K562 (cell line): Measurements from ENCODE around the gene NTM. TPM values are rescaled to one million over a fixed set of nuclear protein-coding genes. Genes with fewer than 3 reads are reported as not detected.
A peak's percentile ranks its signal among the peaks of the same experiment; 100 is the strongest.

Source experiments
- ATAC-seq: fragments of 200-7000 bp; cut with Tn5 transposase; 3 replicates; pipeline ENCODE4 v1.9.1; 2020; ENCODE audit warnings: moderate library complexity
- BruUV-seq: library from RNA; stranded (reverse); fragments of 400-500 nt; replicated peaks from 2 replicates; lab custom pipeline; 2021; lab: Mats Ljungman, UMichigan
- CTCF ChIA-PET: fragments of 300-600 bp; formaldehyde crosslinking; extraction: SDS; loops from one replicate; lab custom pipeline; 2021; ENCODE audit warnings: low intra/inter-chr PET ratio; lab: Yijun Ruan, JAX
- POLR2A ChIA-PET: fragments of 300-600, 350-650 bp; sonication (Branson Sonifier 250); formaldehyde crosslinking; extraction: SDS; loops from one replicate; lab custom pipeline; 2021; ENCODE audit warnings: antibody characterized with exemption, inconsistent platforms; lab: Yijun Ruan, JAX
- DNase-seq, 4 experiments: peaks; one replicate each; pipeline versions ENCODE4 v3.0.0 to v3.0.0-alpha.2; 2011 to 2018; ENCODE audit warnings: low spot score in 3 of 4, mixed read lengths in 3 of 4; ENCODE audit errors: extremely low read depth in 1 of 4
- FAIRE-seq: peaks from 2 replicates; lab custom pipeline; 2011; peaks lifted over from hg19 to GRCh38; lab: Jason Lieb, UNC
- H2AFZ ChIP-seq: 2 replicates; pipeline ENCODE4 v1.6.0; 2011; ENCODE audit warnings: low read depth, low read length, control low read depth, inconsistent platforms
- H3K27ac ChIP-seq: fragments of 200-600 bp; 3 replicates; pipeline ENCODE4 v1.8.0; 2011; ENCODE audit warnings: low read depth, mild to moderate bottlenecking, control low read depth, inconsistent platforms, low read length, moderate library complexity, mixed read lengths; ENCODE audit errors: extremely low read depth
- H3K27me3 ChIP-seq, 2 experiments: fragments of 300-600 bp in 1 of 2; 2 replicates in 1 of 2; 3 replicates in 1 of 2; pipeline versions ENCODE4 v1.6.0 to v1.8.0; 2011; ENCODE audit warnings: inconsistent platforms in 2 of 2, low read length in 2 of 2, mild to moderate bottlenecking in 1 of 2, mixed read lengths in 1 of 2, moderate library complexity in 1 of 2; ENCODE audit not compliant: control insufficient read depth in 2 of 2, insufficient read depth in 2 of 2
- H3K36me3 ChIP-seq: fragments of 300-600 bp; 3 replicates; pipeline ENCODE4 v1.8.0; 2011; ENCODE audit warnings: mild to moderate bottlenecking, low read length, inconsistent platforms; ENCODE audit not compliant: control insufficient read depth, insufficient read depth
- H3K4me1 ChIP-seq, 2 experiments: fragments of 200-600 bp in 1 of 2; replicated peaks in 1 of 2; 2 replicates in 1 of 2; 3 replicates in 1 of 2; pipeline versions ENCODE4 v1.5.1 to v1.8.0; 2011; ENCODE audit warnings: inconsistent platforms in 2 of 2, low read length in 2 of 2, mild to moderate bottlenecking in 1 of 2, mixed read lengths in 1 of 2, moderate library complexity in 1 of 2; ENCODE audit not compliant: control insufficient read depth in 2 of 2, insufficient read depth in 2 of 2
- H3K4me2 ChIP-seq: 2 replicates; pipeline ENCODE4 v1.6.1; 2011; ENCODE audit warnings: low read length, control low read depth, inconsistent platforms, mixed read lengths; ENCODE audit not compliant: insufficient read depth
- H3K4me3 ChIP-seq: fragments of 200-600 bp; sonication (generic), shearing (Covaris generic); 2 replicates; pipeline ENCODE4 v1.5.1; 2016; ENCODE audit warnings: control low read depth, inconsistent platforms
- H3K79me2 ChIP-seq: fragments of 200-600 bp; 3 replicates; pipeline ENCODE4 v1.8.0; 2011; ENCODE audit warnings: low read length, inconsistent platforms; ENCODE audit not compliant: control insufficient read depth, insufficient read depth
- H3K9ac ChIP-seq, 2 experiments: 2 replicates each; pipeline versions ENCODE4 v1.6.0 to v1.6.1; 2011; ENCODE audit warnings: low read depth in 2 of 2, low read length in 2 of 2, control low read depth in 1 of 2, inconsistent platforms in 1 of 2, mild to moderate bottlenecking in 1 of 2, mixed read lengths in 1 of 2; ENCODE audit not compliant: insufficient read depth in 1 of 2
- H3K9me1 ChIP-seq: one replicate; pipeline ENCODE4 v1.6.0; 2011; ENCODE audit warnings: inconsistent platforms, mild to moderate bottlenecking, low read length, moderate library complexity; ENCODE audit not compliant: control insufficient read depth, insufficient read depth
- H3K9me3 ChIP-seq: replicated peaks from 2 replicates; pipeline ENCODE4 v1.5.1; 2011; ENCODE audit warnings: low read depth, low read length, inconsistent platforms; ENCODE audit not compliant: control insufficient read depth, insufficient read depth
- H4K20me1 ChIP-seq: replicated peaks from 2 replicates; pipeline ENCODE4 v1.6.1; 2011; ENCODE audit warnings: low read length, inconsistent platforms, mixed read lengths; ENCODE audit not compliant: control insufficient read depth, insufficient read depth
- CREB1 ChIP-seq, 2 experiments: sonication (generic) in 1 of 2; formaldehyde crosslinking in 1 of 2; IDR thresholded peaks; 2 replicates each; pipeline versions ENCODE4 v1.6.1 to v1.8.0; 2012 to 2022; ENCODE audit warnings: inconsistent platforms in 1 of 2, mild to moderate bottlenecking in 1 of 2, missing genetic modification reagents in 1 of 2, moderate library complexity in 1 of 2
- LEF1 ChIP-seq: fragments of 450-650 bp; IDR thresholded peaks from 2 replicates; pipeline ENCODE4 v1.6.1; 2016; ENCODE audit warnings: mild to moderate bottlenecking
- MAFF ChIP-seq: IDR thresholded peaks from 2 replicates; pipeline ENCODE4 v1.6.1; 2012; ENCODE audit warnings: low read length, improper control_type of control experiment
- MAFG ChIP-seq: fragments of 450-650 bp; conservative IDR thresholded peaks from 2 replicates; pipeline ENCODE4 v1.6.1; 2016; ENCODE audit warnings: missing genetic modification characterization, missing compliant biosample characterization
- MAFK ChIP-seq: IDR thresholded peaks from 2 replicates; pipeline ENCODE4 v1.6.1; 2011; ENCODE audit warnings: low read length, improper control_type of control experiment
- TAL1 ChIP-seq: fragments of 450-650 bp; IDR thresholded peaks from 2 replicates; pipeline ENCODE4 v1.6.1; 2016; ENCODE audit warnings: mild to moderate bottlenecking
- TEAD2 ChIP-seq: fragments of 450-650 bp; IDR thresholded peaks from 2 replicates; pipeline ENCODE4 v1.6.1; 2016; ENCODE audit warnings: missing genetic modification characterization, control low read depth, missing compliant biosample characterization
- YBX1 ChIP-seq: fragments of 450-650 bp; IDR thresholded peaks from 2 replicates; pipeline ENCODE4 v1.7.1; 2016; ENCODE audit warnings: mild to moderate bottlenecking
- ZNF316 ChIP-seq: fragments of 450-650 bp; IDR thresholded peaks from 2 replicates; pipeline ENCODE4 v1.6.1; 2016
- WGBS: fragments of 100-300 bp; shearing (Covaris generic); methylation state at CpG from one replicate; pipeline ENCODE4 v1.1.6; 2016; ENCODE audit warnings: low coverage, mixed read lengths; ENCODE audit not compliant: insufficient coverage; ENCODE audit errors: missing lambda C conversion rate; 5-methylcytosine and 5-hydroxymethylcytosine counted together
- in situ Hi-C: fragments of 300-500 bp; cut with MboI; formaldehyde crosslinking; loops from 4 replicates; pipeline ENCODE4 v1.15.0; 2018; ENCODE audit warnings: inconsistent platforms, mixed read lengths
- intact Hi-C: fragments of 100-400 bp; cut with micrococcal nuclease; formaldehyde crosslinking; loops from 2 replicates; pipeline ENCODE4 v1.14.2; 2022
- polyA plus RNA-seq, 8 experiments: library from polyadenylated mRNA; depleted of rRNA in 4 of 8; stranded (reverse) in 5 of 8; unstranded in 3 of 8; fragments of >200 nt; fragmentation: Nextera tagmentation in 2 of 8; fragmentation: Illumina TruSeq in 1 of 8; extraction: Ambion mirVana in 2 of 8; extraction: Trizol in 1 of 8; gene quantifications; 2 replicates each; pipeline versions ENCODE4 v1.2.1 to v1.2.3, GENCODE V29; 2011 to 2014; ENCODE audit warnings: inconsistent platforms in 1 of 8, missing spikeins in 1 of 8
- total RNA-seq, 7 experiments: library from RNA; depleted of rRNA in 6 of 7; stranded (reverse); fragments of >200 nt in 6 of 7; fragmentation: Illumina TruSeq in 2 of 7; extraction: Trizol in 2 of 7; gene quantifications; 2 replicates each; pipeline versions ENCODE4 v1.2.1 to v1.2.3, GENCODE V29; 2011 to 2021; ENCODE audit warnings: low replicate concordance in 1 of 7
- TF ChIP-seq, protein P1 (sequence below), 2 experiments: fragments of 250-450 bp in 1 of 2; fragments of 450-650 bp in 1 of 2; sonication (Bioruptor Pico) in 1 of 2; IDR thresholded peaks; 2 replicates each; pipeline versions ENCODE4 v1.6.1 to v1.8.0; 2016 to 2021; ENCODE audit warnings: mild to moderate bottlenecking in 2 of 2, moderate library complexity in 2 of 2, missing compliant biosample characterization in 1 of 2, missing genetic modification characterization in 1 of 2
- TF ChIP-seq, protein P2 (sequence below): sonication (generic); formaldehyde crosslinking; IDR thresholded peaks from 2 replicates; pipeline ENCODE4 v1.8.0; 2023; ENCODE audit warnings: missing genetic modification reagents, mild to moderate bottlenecking, borderline replicate concordance

Gene NTM
- total and polyA plus RNA-seq, 9 of the 15 experiments (the other 6 are each of a cell fraction or from before 2014, with no cell fraction given), result not detected

DNA sequence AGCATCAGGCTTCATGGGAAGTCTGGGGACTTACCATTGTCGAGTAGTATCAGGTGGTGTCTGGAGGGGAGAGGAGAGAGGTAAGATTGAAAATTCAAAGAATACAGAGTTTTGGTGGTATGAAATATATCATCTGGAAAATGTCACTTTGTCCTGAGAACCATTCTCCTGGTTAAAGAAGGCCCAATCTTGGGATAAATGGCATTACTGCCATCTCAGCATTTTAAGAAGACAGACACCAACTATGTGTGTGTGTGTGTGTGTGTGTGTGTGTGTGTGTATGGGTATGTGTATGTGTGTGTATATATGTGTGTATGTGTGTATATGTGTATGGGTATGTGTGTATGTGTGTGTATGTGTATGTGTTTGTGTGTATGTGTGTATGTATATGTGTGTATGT is 673.3 kb downstream of the NTM start:
- Histone ChIP-seq H4K20me1 (no peaks in the 10 kb centered on the region), H3K79me2 (no peaks in the 10 kb centered on the region), H3K9me1 (no peaks in the 10 kb centered on the region), H3K4me2 (no peak overlapping the region), H3K9me3 (no peaks in the 10 kb centered on the region), H3K4me1 (no peaks in the 10 kb centered on the region), H2AFZ (no peak overlapping the region), H3K27me3 (no peaks in the 10 kb centered on the region), H3K27ac (no peak overlapping the region), H3K4me3 (no peak overlapping the region), H3K9ac (no peak overlapping the region), H3K36me3 (no peaks in the 10 kb centered on the region)
- no peak for ATAC-seq
- in situ Hi-C loops (no loop called here), intact Hi-C loops (no loop called here)
- TF ChIP-seq MAFK (peak; percentile 24; the same call in 1 of the 2 replicates), ZNF316 (peak; percentile 42), MAFF (0 out of 2 replicates have a peak, but pooled peaks have one; percentile 21), MAFG (tag) (peak; percentile 43), YBX1 (no peak)
- TF ChIP-seq, protein P1, sequence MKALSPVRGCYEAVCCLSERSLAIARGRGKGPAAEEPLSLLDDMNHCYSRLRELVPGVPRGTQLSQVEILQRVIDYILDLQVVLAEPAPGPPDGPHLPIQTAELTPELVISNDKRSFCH (CRISPR knock-in tag; IDR thresholded peaks at IDR 0.05), result no peak
- TF ChIP-seq, protein P1 (tag; IDR thresholded peaks at IDR 0.05), result no peak
- no peak for FAIRE-seq
- 0% methylated on average over 1 of the region's 1 CpG for WGBS
- ChIA-PET CTCF (no interaction called here), POLR2A (no interaction called here)
- no TSS peak for BruUV-seq
- DNase-seq, result no peak

DNA sequence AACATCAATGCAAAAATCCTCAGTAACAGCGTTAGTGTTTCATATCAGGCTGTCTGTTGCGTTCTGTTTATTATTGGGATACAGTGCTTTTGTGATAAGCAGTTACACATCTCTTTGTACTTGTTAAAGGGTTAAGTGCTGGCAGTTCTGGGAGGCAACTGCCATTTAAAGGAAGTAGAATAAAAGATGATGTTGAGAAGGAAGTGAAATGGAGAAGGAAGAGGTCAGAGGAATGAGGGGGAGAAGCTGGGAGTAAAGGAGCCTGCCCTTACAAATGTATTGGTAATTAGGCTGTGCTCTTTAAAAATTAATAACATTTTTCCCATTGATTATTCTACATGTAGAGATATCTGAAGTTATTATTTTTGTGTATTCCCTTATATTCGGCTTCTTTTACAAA is 674.7 kb downstream of the NTM start:
- no peaks in the 10 kb centered on the region for H4K20me1 ChIP-seq
- no peak overlapping the region for H2AFZ ChIP-seq
- H3K4me2 ChIP-seq, result no peak overlapping the region
- CTCF ChIA-PET, result no interaction called here
- BruUV-seq, result no TSS peak
- H3K36me3 ChIP-seq, result no peaks in the 10 kb centered on the region
- in situ Hi-C loops, result no loop called here
- no peak overlapping the region for H3K27ac ChIP-seq
- H3K27me3 ChIP-seq, result no peaks in the 10 kb centered on the region
- H3K4me1 ChIP-seq, result no peaks in the 10 kb centered on the region
- H3K9me1 ChIP-seq, result no peaks in the 10 kb centered on the region
- 0% methylated on average over 3 of the region's 3 CpGs for WGBS
- ATAC-seq, result no peak
- H3K4me3 ChIP-seq, result no peak overlapping the region
- no peak for DNase-seq
- POLR2A ChIA-PET, result no interaction called here
- FAIRE-seq, result no peak
- no peak overlapping the region for H3K9ac ChIP-seq
- intact Hi-C loops, result no loop called here
- no peaks in the 10 kb centered on the region; the same call in 1 of the 2 replicates for H3K9me3 ChIP-seq
- H3K79me2 ChIP-seq, result no peaks in the 10 kb centered on the region
- no peak for TF ChIP-seq TEAD2 (tag)
- TF ChIP-seq, protein P2, sequence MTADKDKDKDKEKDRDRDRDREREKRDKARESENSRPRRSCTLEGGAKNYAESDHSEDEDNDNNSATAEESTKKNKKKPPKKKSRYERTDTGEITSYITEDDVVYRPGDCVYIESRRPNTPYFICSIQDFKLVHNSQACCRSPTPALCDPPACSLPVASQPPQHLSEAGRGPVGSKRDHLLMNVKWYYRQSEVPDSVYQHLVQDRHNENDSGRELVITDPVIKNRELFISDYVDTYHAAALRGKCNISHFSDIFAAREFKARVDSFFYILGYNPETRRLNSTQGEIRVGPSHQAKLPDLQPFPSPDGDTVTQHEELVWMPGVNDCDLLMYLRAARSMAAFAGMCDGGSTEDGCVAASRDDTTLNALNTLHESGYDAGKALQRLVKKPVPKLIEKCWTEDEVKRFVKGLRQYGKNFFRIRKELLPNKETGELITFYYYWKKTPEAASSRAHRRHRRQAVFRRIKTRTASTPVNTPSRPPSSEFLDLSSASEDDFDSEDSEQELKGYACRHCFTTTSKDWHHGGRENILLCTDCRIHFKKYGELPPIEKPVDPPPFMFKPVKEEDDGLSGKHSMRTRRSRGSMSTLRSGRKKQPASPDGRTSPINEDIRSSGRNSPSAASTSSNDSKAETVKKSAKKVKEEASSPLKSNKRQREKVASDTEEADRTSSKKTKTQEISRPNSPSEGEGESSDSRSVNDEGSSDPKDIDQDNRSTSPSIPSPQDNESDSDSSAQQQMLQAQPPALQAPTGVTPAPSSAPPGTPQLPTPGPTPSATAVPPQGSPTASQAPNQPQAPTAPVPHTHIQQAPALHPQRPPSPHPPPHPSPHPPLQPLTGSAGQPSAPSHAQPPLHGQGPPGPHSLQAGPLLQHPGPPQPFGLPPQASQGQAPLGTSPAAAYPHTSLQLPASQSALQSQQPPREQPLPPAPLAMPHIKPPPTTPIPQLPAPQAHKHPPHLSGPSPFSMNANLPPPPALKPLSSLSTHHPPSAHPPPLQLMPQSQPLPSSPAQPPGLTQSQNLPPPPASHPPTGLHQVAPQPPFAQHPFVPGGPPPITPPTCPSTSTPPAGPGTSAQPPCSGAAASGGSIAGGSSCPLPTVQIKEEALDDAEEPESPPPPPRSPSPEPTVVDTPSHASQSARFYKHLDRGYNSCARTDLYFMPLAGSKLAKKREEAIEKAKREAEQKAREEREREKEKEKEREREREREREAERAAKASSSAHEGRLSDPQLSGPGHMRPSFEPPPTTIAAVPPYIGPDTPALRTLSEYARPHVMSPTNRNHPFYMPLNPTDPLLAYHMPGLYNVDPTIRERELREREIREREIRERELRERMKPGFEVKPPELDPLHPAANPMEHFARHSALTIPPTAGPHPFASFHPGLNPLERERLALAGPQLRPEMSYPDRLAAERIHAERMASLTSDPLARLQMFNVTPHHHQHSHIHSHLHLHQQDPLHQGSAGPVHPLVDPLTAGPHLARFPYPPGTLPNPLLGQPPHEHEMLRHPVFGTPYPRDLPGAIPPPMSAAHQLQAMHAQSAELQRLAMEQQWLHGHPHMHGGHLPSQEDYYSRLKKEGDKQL (CRISPR knock-in tag), result no peak
- no peak for TF ChIP-seq LEF1
- TF ChIP-seq CREB1 (IDR thresholded peaks at IDR 0.05), result no peak
- TF ChIP-seq CREB1 (CRISPR knock-in tag; IDR thresholded peaks at IDR 0.05), result no peak
- TF ChIP-seq TAL1, result no peak
